Activated CD4-positive, CD25-positive, alpha-beta regulatory T cell treated with anti-CD3 and anti-CD28 coated beads, Interleukin-2, amount 50 U/mL, for 72 hours (primary cell): Measurements from ENCODE around the gene ELAVL4.

Experiments used
- DNase-seq: peaks from one replicate; pipeline ENCODE4 v3.0.0; 2021

Gene ELAVL4

GRCh38 chr1:50180367-50180766 is 71.6 kb downstream of the ELAVL4 start:
- DNase-seq = no peak

GRCh38 chr1:50181027-50181663 is 72.4 kb downstream of the ELAVL4 start:
- DNase-seq = no peak

DNA sequence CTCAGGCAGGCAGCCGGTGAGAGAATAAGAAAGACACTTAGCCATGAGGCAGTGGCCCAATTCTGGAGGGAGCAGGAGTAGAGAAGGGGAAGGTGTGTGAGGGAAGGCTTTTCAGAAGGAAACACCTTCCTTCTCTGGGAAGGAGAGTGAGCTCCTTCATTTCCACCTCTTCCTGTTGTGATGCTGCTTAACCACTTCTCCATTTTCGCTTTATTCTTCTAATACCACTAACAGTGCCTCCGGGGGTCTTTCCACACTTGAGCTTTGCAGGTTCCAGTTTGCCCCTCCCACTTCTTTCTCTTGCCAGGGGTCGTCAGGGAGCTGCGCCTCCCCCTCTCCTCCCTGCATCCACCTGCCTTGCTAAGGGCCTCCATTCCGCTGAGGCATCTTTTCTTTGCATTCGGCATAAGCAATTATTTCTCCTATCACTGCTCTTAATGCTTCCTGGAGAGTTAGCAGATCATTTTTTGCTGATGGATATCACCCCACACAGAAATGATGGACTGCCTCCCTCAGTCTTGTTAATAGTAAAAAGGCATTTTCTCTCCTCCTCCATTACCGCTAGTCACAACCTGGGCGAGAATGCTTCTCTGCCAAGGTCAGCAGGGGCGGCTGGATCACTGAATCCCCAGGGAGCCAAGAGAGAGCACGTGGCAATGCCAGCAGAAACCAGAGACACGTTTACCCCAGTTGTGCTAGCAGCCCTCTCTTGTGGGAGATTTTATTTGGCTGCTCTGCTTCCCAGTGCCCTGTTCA is 74.8 kb downstream of the ELAVL4 start:
- DNase-seq = no peak

DNA sequence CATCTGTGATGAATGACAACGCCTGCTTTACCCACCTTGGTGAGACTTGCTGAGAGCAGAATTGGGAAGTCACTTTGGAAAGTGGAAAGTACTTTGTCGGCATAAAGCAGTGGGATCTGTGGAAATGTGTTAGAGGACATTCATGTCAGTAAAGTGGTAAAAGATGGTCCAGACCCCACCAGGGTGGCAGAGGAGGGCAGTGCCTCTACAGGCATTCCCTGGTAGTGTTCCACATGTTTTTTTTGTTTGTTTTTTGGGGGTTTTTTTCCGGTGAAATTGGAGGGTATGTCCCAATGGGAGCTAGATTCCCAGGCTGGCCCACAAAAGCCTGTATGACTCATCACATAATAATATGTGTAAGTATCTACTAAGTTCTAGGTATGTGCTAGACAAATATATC is 80.6 kb downstream of the ELAVL4 start:
- no peak for DNase-seq

- DNase-seq = no peak
These were observed 84.3 kb downstream of the ELAVL4 start for GRCh38 chr1:50193002-50193401.

GRCh38 chr1:50195205-50195604 is 86.5 kb downstream of the ELAVL4 start:
- DNase-seq = no peak

- no peak for DNase-seq
These were observed 87.4 kb downstream of the ELAVL4 start for GRCh38 chr1:50196081-50196480.

DNA sequence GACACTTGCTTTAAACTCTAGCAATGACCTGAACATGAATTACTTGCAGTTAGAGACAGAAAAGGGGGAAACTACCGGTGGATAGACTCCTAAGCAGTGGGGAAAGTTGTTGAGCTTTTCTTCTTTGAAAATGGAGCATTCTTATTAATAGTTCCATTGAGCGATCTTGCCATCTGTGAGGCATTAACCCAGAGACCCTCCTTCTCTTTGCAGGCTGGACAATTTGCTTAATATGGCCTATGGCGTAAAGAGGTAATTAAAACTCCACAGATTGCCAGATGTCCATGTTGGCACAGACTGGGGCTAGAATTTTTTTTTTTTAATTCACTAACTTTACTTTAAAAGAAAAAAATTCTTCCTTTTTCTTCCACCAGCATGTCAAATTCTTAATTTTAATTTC is 88.5 kb downstream of the ELAVL4 start:
- no peak for DNase-seq

DNA sequence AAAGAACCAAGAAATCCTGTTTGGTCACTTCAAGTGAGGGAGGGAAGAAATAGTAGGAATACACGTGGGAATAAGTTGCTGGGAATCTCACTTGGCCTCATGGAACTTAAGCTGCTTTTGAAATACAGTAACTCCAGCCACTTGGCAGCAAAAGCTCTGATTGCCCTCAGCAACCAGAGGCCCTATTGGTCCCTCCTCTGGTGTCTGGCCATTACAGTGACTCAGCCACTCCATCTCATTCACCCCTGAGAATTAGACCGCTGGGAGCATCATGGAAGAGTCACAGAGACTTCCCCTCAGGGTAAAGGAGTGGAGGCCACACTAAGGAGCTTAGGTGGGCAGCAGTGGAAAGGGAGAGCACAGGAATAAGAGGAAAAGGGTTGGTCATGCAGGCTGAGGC is 99.6 kb downstream of the ELAVL4 start:
- DNase-seq = no peak

DNA sequence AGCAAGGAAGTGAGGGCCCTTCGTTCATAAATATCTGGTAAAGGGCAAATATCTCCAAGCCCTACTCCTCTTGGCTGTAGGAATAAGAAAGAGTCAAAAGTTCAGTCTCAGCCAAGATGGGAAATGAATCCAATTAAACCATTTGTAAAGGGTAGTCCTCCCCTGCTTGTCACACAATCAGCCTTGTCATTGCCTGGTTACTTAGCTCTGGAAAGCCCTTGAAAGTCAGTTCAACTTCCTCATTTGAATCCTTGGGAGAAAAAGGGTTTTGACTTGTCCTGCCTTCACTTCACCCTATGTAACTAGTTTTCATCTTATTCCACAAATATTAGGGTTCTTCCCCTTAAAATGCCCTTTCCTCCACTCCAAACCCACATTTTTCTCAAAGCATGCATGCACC is 100.0 kb downstream of the ELAVL4 start:
- no peak for DNase-seq

DNA sequence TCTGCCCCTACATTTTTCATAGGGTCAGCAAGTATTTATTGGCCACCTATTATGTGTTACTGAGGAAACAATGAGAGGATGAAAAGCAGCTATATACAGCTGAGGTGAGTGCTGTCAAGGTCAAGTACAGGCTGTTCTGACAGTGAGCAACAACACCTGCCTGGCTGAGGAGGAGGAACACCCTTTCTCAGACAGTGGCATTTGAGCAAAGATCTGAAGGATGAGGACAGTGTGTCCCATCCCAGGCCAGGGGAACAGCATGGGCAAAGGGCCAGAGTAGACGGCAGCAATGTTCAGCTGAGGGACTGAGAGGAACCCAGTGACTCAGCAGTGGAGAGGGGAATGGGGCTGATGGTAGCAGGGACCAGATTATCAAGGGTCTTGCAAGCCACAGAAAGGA is 101.0 kb downstream of the ELAVL4 start:
- DNase-seq = no peak

GRCh38 chr1:50213505-50213904 is 104.8 kb downstream of the ELAVL4 start:
- DNase-seq = no peak

DNA sequence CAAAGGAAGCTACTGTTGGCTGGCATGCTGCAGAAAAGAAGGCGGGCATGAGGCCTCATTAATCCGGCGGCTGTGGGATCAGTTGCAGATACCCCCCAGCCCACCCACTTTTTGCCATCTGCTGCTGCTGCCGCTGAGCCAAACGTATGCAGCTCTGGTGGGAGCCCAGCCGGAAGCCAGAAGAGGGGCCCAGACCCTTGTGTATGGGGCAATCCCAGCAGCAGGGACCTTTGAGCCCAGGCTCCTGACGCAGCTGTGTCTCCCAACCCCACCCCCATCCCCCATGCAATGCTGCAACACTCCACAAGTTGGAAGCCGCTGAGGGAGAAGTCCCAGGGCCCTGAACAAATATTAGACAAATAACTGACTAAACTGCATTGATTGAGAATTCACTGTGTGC is 106.0 kb downstream of the ELAVL4 start:
- DNase-seq = no peak

- DNase-seq = no peak
These were observed 109.8 kb downstream of the ELAVL4 start for GRCh38 chr1:50218344-50219120.

GRCh38 chr1:50228871-50229384 is 120.2 kb downstream of the ELAVL4 start:
- no peak for DNase-seq

DNA sequence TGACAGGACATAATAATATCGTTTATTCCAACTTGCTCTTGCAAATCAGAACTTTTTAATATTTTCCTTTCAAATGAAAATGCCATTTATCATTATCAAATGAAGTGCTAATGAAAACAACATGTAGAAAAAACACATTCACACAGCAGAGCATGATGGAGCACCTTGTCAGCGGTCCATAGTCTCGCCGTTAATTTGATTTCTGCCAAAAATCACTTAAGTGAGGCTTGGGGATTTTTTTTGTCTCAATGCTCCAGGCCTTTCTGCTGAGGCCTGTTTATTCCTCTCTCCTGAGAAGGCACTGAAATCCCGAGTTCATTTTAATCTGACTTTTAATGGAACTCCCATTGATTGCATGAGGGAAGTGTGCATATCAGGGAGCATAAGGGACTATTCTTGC is 122.5 kb downstream of the ELAVL4 start:
- DNase-seq = no peak

GRCh38 chr1:50232336-50232735 is 123.6 kb downstream of the ELAVL4 start:
- DNase-seq = no peak

- no peak for DNase-seq
These were observed 127.9 kb downstream of the ELAVL4 start for GRCh38 chr1:50236656-50237055.

DNA sequence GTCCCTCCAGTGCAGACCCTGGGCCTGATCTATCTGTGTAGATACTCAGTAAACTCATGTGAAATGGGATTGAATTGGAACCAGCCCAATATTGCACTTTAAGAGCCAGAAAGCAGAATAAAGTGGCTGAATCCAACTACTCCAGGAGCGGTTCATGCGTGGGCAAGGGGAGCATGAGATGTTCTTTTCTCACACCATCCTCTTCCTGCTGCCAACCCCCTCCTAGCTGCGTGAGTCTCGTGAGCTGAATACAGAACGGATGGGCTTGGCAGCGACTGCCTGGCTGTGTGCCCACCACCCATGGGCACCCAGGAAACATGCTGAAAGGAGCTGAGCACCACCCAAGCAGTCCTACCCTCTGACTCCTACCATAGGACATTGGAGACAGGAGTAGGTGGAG is 128.3 kb downstream of the ELAVL4 start:
- DNase-seq = no peak

DNA sequence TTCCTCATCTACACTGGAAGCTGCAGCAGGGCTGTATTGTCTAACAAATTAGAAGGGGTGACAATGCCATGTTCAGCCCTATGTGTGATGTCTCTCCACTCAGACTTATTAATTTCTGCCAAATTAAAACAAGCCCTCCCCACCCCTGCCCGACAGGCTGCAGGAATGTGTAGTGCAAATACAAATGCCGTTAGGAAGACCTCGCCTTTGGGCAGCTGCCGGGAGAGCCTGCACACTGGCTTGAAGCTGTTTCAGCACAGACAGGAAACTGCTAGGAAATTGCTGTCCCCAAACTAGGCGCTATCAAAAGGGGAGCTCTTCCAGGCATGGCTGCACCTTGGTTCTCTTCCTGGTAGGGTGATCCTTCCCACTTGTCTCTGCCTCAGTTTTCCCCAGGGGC is 135.2 kb downstream of the ELAVL4 start:
- no peak for DNase-seq

GRCh38 chr1:50246869-50247268 is 138.1 kb downstream of the ELAVL4 start:
- DNase-seq = no peak

- no peak for DNase-seq
These were observed 143.0 kb downstream of the ELAVL4 start for GRCh38 chr1:50251702-50252101.

DNA sequence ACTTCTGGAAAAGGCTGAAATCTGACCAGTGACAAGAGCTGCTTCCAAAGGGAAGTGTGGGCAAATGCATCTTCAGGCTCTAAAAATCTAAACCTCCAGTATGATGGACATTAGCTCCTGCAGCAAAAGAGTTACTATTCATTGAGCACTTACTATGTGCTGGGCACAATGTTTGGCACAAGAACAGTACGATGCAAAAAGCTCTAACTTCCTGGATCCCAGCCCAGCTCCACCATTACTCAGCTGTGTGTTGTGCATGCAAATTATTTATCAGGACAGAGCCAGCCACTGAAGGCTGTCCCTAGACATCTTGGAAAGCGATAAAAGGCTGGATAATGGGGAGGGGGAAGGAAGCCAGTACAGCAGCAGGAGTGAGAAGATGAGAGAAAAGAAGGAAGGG is 143.5 kb downstream of the ELAVL4 start:
- no peak for DNase-seq
